LNCAP (cell line): ENCODE data around the gene FAM170A.

Source experiments
- TF ChIP-seq, protein P1 (sequence below): fragments of 450-650 bp; IDR thresholded peaks from 2 replicates; pipeline ENCODE4 v1.5.1; 2017; ENCODE audit warnings: mild to moderate bottlenecking

Gene FAM170A

DNA sequence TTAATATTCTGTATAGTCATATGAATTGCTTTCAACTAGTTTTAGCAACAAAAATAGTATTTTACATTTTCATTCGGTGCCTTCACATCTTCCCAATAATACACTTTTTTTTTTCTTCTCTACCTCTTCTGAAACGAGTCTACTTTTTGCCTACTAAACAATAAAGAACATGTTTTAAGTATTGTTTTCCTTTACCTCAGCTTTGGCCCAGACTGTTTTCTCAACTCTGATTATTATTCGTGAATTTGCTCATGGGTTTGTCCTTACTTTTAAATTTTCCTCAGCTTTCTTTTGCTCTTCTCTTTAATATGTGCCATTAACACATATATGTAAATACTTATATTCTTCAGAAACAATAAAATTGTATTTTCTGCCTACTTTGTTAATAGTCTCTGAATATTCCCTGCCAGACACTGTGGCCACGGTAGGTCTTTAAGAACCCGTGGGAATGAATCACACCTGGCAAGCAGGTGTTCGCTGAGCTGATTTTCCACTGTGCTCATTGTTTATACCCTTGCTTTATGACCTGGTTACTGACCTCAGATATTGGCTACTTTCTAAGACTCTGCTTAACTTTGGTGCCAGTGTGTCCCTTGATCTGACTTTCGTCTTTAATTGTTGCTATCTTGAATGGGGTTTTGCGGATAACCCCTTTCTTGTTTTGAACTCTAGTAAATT lies 49.1 kb downstream of the FAM170A start:
- TF ChIP-seq, protein P1, sequence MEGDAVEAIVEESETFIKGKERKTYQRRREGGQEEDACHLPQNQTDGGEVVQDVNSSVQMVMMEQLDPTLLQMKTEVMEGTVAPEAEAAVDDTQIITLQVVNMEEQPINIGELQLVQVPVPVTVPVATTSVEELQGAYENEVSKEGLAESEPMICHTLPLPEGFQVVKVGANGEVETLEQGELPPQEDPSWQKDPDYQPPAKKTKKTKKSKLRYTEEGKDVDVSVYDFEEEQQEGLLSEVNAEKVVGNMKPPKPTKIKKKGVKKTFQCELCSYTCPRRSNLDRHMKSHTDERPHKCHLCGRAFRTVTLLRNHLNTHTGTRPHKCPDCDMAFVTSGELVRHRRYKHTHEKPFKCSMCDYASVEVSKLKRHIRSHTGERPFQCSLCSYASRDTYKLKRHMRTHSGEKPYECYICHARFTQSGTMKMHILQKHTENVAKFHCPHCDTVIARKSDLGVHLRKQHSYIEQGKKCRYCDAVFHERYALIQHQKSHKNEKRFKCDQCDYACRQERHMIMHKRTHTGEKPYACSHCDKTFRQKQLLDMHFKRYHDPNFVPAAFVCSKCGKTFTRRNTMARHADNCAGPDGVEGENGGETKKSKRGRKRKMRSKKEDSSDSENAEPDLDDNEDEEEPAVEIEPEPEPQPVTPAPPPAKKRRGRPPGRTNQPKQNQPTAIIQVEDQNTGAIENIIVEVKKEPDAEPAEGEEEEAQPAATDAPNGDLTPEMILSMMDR, result no peak

DNA sequence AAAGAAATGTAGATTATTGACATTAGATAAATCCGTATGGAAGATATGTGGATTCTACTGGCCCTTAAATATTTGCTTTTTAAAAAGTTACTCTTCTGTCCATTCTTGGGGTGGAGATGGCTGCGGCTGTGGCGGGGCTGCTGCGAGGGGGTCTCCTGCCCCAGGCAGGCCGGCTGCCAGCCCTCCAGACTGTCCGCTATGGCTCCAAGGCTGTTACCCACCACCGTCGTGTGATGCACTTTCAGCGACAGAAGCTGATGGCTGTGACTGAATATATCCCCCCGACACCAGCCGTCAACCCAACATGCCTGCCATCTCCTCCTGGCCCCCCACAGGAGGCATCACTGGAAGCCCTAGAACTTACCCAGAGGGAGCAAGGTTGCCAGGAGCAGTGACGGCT lies 50.7 kb downstream of the FAM170A start:
- TF ChIP-seq, protein P1, result no peak

DNA sequence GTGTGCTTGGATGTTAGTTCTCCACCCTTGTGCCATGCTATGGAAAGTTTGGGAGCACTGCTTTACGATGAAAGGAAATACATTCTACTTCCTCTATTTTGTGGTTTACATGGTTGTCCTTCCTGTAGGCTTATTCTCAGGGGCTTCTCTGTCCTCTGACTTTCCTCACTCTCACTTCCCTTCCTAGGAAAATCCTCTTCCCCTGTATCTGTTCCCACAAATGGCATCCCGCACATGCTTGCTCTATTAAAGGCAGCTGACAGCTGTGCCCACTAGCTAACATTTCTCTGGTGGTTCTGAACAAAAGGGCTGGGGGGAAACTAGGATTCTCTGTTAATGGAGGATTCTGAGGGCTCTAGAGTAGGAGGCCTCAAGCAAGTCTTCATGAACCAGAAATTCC lies 52.4 kb downstream of the FAM170A start:
- TF ChIP-seq, protein P1, result no peak

DNA sequence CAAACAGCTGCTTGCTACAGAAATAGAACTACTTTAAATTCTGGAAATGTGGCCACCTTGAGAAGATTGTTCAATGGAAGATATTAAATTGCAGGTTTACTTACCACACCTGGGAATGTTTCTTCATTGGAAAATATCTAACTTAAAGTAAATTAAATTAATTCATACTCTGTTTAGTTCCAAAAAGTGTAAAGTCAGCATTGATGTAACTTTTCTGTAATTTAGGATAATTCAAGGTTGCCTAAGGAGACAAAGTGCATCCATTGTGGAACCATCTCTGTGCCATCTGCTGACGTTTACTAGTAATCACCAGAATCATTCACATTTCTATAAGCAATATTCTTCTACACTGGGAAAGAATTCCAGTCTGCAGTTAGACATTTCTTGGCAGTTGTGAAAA lies 53.0 kb downstream of the FAM170A start:
- TF ChIP-seq, protein P1, result no peak
